ENCODE results near the gene ARL5C. TPM values are rescaled to one million over a fixed set of nuclear protein-coding genes. Genes with fewer than 3 reads are reported as not detected.

ARL5C gene
- total RNA-seq, 1 donor from 2014 or later = not detected

GRCh38 chr17:39144416-39144840, 21.5 kb downstream of the ARL5C start:
- H3K27ac Mint-ChIP-seq = peak overlapping the region; percentile 33
- TF ChIP-seq CTCF (IDR thresholded peaks at IDR 0.05; ENCODE audit: unreplicated experiment) = no peak

GRCh38 chr17:39143552-39144093, 22.3 kb downstream of the ARL5C start:
- Mint-ChIP-seq H3K4me3 (ENCODE audit: low read depth) (no peak overlapping the region), H3K27me3 (peaks cover 11% of the 10 kb centered on the region), H3K27ac (no peak overlapping the region), H3K4me1 (ENCODE audit: low read depth) (no peaks in the 10 kb centered on the region), H3K9me3 (ENCODE audit: low read depth) (peaks cover 3% of the 10 kb centered on the region), H3K36me3 (ENCODE audit: insufficient read depth) (no peaks in the 10 kb centered on the region)
- DNase-seq (ENCODE audit: low spot score, unreplicated experiment) = no peak
- no peak for TF ChIP-seq CTCF (IDR thresholded peaks at IDR 0.05; ENCODE audit: unreplicated experiment)

More at GRCh38 chr17:39144416-39144840, 21.5 kb downstream of the ARL5C start:
- peaks cover 3% of the 10 kb centered on the region for H3K9me3 Mint-ChIP-seq (ENCODE audit: low read depth)
- H3K27me3 Mint-ChIP-seq = peaks cover 17% of the 10 kb centered on the region
- H3K4me3 Mint-ChIP-seq (ENCODE audit: low read depth) = no peak overlapping the region
- no peaks in the 10 kb centered on the region for H3K4me1 Mint-ChIP-seq (ENCODE audit: low read depth)
- DNase-seq (ENCODE audit: low spot score, unreplicated experiment) = no peak
- no peaks in the 10 kb centered on the region for H3K36me3 Mint-ChIP-seq (ENCODE audit: insufficient read depth)

GRCh38 chr17:39141915-39142664, 23.9 kb downstream of the ARL5C start:
- Mint-ChIP-seq H3K4me3 (ENCODE audit: low read depth) (no peak overlapping the region), H3K27me3 (peaks cover 6% of the 10 kb centered on the region), H3K9me3 (ENCODE audit: low read depth) (peaks cover 3% of the 10 kb centered on the region), H3K4me1 (ENCODE audit: low read depth) (no peaks in the 10 kb centered on the region), H3K27ac (no peak overlapping the region), H3K36me3 (ENCODE audit: insufficient read depth) (no peaks in the 10 kb centered on the region)
- no peak for DNase-seq (ENCODE audit: low spot score, unreplicated experiment)
- no peak for TF ChIP-seq CTCF (IDR thresholded peaks at IDR 0.05; ENCODE audit: unreplicated experiment)

- no peak for DNase-seq (ENCODE audit: low spot score, unreplicated experiment)
- H3K9me3 Mint-ChIP-seq (ENCODE audit: low read depth) = peaks cover 3% of the 10 kb centered on the region
- H3K27ac Mint-ChIP-seq = no peak overlapping the region
- no peaks in the 10 kb centered on the region for H3K36me3 Mint-ChIP-seq (ENCODE audit: insufficient read depth)
- H3K27me3 Mint-ChIP-seq = peaks cover 10% of the 10 kb centered on the region
- H3K4me1 Mint-ChIP-seq (ENCODE audit: low read depth) = no peaks in the 10 kb centered on the region
- TF ChIP-seq CTCF (IDR thresholded peaks at IDR 0.05; ENCODE audit: unreplicated experiment) = no peak
- no peak overlapping the region for H3K4me3 Mint-ChIP-seq (ENCODE audit: low read depth)
These were observed 24.7 kb downstream of the ARL5C start for GRCh38 chr17:39141294-39141693.

- peaks cover 7% of the 10 kb centered on the region for H3K27me3 Mint-ChIP-seq
- no peaks in the 10 kb centered on the region for H3K4me1 Mint-ChIP-seq (ENCODE audit: low read depth)
- H3K27ac Mint-ChIP-seq = no peak overlapping the region
- TF ChIP-seq CTCF (IDR thresholded peaks at IDR 0.05; ENCODE audit: unreplicated experiment) = no peak
- peaks cover 3% of the 10 kb centered on the region for H3K9me3 Mint-ChIP-seq (ENCODE audit: low read depth)
- no peak overlapping the region for H3K4me3 Mint-ChIP-seq (ENCODE audit: low read depth)
- no peak for DNase-seq (ENCODE audit: low spot score, unreplicated experiment)
- no peaks in the 10 kb centered on the region for H3K36me3 Mint-ChIP-seq (ENCODE audit: insufficient read depth)
These were observed 26.4 kb downstream of the ARL5C start for GRCh38 chr17:39139561-39139960.

Data from progenitor cell of endocrine pancreas (in vitro differentiated cells).